PFSK-1 (cell line): ENCODE results near the gene NAT16.

Experiments
- POLR2AphosphoS5 ChIP-seq: IDR thresholded peaks from 2 replicates; pipeline ENCODE4 v1.6.1; 2012; ENCODE audit warnings: low read depth, mild to moderate bottlenecking, control low read depth, low read length, moderate library complexity
- SIN3A ChIP-seq: IDR thresholded peaks from 2 replicates; pipeline ENCODE4 v1.6.1; 2012; ENCODE audit warnings: mild to moderate bottlenecking, low read length, moderate library complexity, borderline replicate concordance; ENCODE audit not compliant: insufficient read depth
- TAF1 ChIP-seq: IDR thresholded peaks from 2 replicates; pipeline ENCODE4 v1.6.1; 2012; ENCODE audit warnings: low read length, control low read depth, borderline replicate concordance; ENCODE audit not compliant: insufficient read depth
- TF ChIP-seq, protein P1 (sequence below), 2 experiments: IDR thresholded peaks; 2 replicates each; pipeline versions ENCODE4 v1.6.1 to v1.8.0; 2011 to 2012; ENCODE audit warnings: low read depth in 2 of 2, low read length in 2 of 2, control low read depth in 1 of 2, inconsistent platforms in 1 of 2, mild to moderate bottlenecking in 1 of 2, moderate library complexity in 1 of 2; ENCODE audit not compliant: insufficient read depth in 1 of 2

DNA sequence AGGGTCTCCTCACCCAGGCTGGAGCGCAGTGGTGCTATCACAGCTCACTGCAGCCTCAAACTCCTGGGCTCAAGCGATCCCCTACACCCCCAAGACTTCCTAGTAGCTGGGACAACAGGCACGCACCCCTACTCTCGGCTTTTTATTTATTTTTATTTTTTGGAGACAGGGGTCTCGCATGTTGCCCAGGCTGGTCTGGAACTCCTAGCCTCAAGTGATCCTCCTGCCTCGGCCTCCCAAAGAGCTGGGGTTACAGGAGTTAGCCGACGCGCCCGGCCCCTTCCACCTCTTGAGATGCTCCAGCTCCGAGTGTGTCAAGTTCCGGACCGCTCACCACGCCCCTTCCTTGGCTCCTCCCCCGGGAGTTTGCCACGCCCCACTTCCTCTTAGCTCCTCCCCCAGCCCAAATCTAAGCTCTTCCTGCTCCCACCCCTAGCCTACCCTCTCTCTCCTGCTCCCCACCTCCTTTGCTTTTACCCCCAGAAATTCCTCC is 6.3 kb downstream of the NAT16 start:
- no peak for TF ChIP-seq TAF1
- TF ChIP-seq POLR2AphosphoS5 = no peak
- TF ChIP-seq, protein P1, sequence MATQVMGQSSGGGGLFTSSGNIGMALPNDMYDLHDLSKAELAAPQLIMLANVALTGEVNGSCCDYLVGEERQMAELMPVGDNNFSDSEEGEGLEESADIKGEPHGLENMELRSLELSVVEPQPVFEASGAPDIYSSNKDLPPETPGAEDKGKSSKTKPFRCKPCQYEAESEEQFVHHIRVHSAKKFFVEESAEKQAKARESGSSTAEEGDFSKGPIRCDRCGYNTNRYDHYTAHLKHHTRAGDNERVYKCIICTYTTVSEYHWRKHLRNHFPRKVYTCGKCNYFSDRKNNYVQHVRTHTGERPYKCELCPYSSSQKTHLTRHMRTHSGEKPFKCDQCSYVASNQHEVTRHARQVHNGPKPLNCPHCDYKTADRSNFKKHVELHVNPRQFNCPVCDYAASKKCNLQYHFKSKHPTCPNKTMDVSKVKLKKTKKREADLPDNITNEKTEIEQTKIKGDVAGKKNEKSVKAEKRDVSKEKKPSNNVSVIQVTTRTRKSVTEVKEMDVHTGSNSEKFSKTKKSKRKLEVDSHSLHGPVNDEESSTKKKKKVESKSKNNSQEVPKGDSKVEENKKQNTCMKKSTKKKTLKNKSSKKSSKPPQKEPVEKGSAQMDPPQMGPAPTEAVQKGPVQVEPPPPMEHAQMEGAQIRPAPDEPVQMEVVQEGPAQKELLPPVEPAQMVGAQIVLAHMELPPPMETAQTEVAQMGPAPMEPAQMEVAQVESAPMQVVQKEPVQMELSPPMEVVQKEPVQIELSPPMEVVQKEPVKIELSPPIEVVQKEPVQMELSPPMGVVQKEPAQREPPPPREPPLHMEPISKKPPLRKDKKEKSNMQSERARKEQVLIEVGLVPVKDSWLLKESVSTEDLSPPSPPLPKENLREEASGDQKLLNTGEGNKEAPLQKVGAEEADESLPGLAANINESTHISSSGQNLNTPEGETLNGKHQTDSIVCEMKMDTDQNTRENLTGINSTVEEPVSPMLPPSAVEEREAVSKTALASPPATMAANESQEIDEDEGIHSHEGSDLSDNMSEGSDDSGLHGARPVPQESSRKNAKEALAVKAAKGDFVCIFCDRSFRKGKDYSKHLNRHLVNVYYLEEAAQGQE (IDR thresholded peaks at IDR 0.05; ENCODE audit: insufficient read depth in 1 of 2, low read depth in 2 of 2, low read length in 2 of 2) = no peak
- TF ChIP-seq SIN3A = no peak
